H9 (cell line): ENCODE data around the gene INMT. TPM values are rescaled to one million over a fixed set of nuclear protein-coding genes. Genes with fewer than 3 reads are reported as not detected.

Experiments
- DNase-seq: peaks from one replicate; pipeline ENCODE4 v3.0.0-alpha.2; 2017
- H2AFZ ChIP-seq: one replicate; pipeline ENCODE4 v1.6.1; 2013; ENCODE audit warnings: mild to moderate bottlenecking, low read length, control low read depth, moderate library complexity
- H2AK5ac ChIP-seq: 2 replicates; pipeline ENCODE4 v1.6.1; 2013; ENCODE audit warnings: low read length, control low read depth, mixed read lengths; ENCODE audit not compliant: insufficient read length
- H2BK120ac ChIP-seq: one replicate; pipeline ENCODE4 v1.6.1; 2013; ENCODE audit warnings: low read depth, mild to moderate bottlenecking, low read length, control low read depth, inconsistent platforms; ENCODE audit not compliant: poor library complexity, severe bottlenecking
- H2BK12ac ChIP-seq: 2 replicates; pipeline ENCODE4 v1.6.1; 2013; ENCODE audit warnings: low read length, control low read depth, mixed read lengths, low read depth; ENCODE audit not compliant: insufficient read length
- H2BK15ac ChIP-seq: 2 replicates; pipeline ENCODE4 v1.6.1; 2013; ENCODE audit warnings: low read depth, low read length, control low read depth
- H2BK20ac ChIP-seq: one replicate; pipeline ENCODE4 v1.6.1; 2013; ENCODE audit warnings: low read depth, mild to moderate bottlenecking, low read length, control low read depth, inconsistent platforms; ENCODE audit not compliant: poor library complexity, severe bottlenecking
- H2BK5ac ChIP-seq: 2 replicates; pipeline ENCODE4 v1.6.1; 2013; ENCODE audit warnings: low read length, control low read depth, mixed read lengths; ENCODE audit not compliant: insufficient read length
- H3K14ac ChIP-seq: 2 replicates; pipeline ENCODE4 v1.6.1; 2013; ENCODE audit warnings: low read length, control low read depth; ENCODE audit not compliant: insufficient read depth
- H3K18ac ChIP-seq: 2 replicates; pipeline ENCODE4 v1.6.1; 2013; ENCODE audit warnings: low read depth, mild to moderate bottlenecking, mixed read lengths, low read length, control low read depth; ENCODE audit not compliant: insufficient read length
- H3K23ac ChIP-seq: 2 replicates; pipeline ENCODE4 v1.6.1; 2013; ENCODE audit warnings: low read length, control low read depth, mixed read lengths, low read depth; ENCODE audit not compliant: insufficient read length
- H3K23me2 ChIP-seq: 2 replicates; pipeline ENCODE4 v1.6.1; 2013; ENCODE audit warnings: low read depth, mild to moderate bottlenecking, mixed read lengths, low read length, control low read depth; ENCODE audit not compliant: insufficient read length, poor library complexity, severe bottlenecking
- H3K27ac ChIP-seq: 2 replicates; pipeline ENCODE4 v1.5.1; 2013; ENCODE audit warnings: low read length, control low read depth, mixed read lengths, low read depth; ENCODE audit not compliant: insufficient read length
- H3K27me3 ChIP-seq: 2 replicates; pipeline ENCODE4 v1.6.1; 2013; ENCODE audit warnings: low read length, control low read depth, inconsistent platforms; ENCODE audit not compliant: insufficient read depth
- H3K4ac ChIP-seq: 2 replicates; pipeline ENCODE4 v1.6.1; 2013; ENCODE audit warnings: low read depth, mild to moderate bottlenecking, control low read depth, inconsistent platforms, low read length, moderate library complexity
- H3K4me1 ChIP-seq: 2 replicates; pipeline ENCODE4 v1.6.1; 2013; ENCODE audit warnings: low read length, control low read depth, inconsistent platforms; ENCODE audit not compliant: insufficient read depth
- H3K4me2 ChIP-seq: 2 replicates; pipeline ENCODE4 v1.6.1; 2013; ENCODE audit warnings: low read length, control low read depth, mixed read lengths; ENCODE audit not compliant: insufficient read length, insufficient read depth
- H3K56ac ChIP-seq: 2 replicates; pipeline ENCODE4 v1.6.1; 2013; ENCODE audit warnings: low read depth, mild to moderate bottlenecking, mixed read lengths, low read length, control low read depth; ENCODE audit not compliant: insufficient read length
- H3K79me1 ChIP-seq: 2 replicates; pipeline ENCODE4 v1.6.1; 2013; ENCODE audit warnings: low read depth, mild to moderate bottlenecking, moderate library complexity, low read length, control low read depth, inconsistent platforms; ENCODE audit not compliant: insufficient read depth, poor library complexity, severe bottlenecking
- H3K79me2 ChIP-seq: 2 replicates; pipeline ENCODE4 v1.6.1; 2013; ENCODE audit warnings: low read length, control low read depth, inconsistent platforms; ENCODE audit not compliant: insufficient read depth
- H3K9ac ChIP-seq: 2 replicates; pipeline ENCODE4 v1.6.1; 2013; ENCODE audit warnings: low read length, control low read depth, mixed read lengths; ENCODE audit not compliant: insufficient read length; ENCODE audit errors: extremely low read depth
- H3K9me3 ChIP-seq: one replicate; pipeline ENCODE4 v1.6.1; 2013; ENCODE audit warnings: low read depth, low read length, inconsistent platforms; ENCODE audit not compliant: control insufficient read depth
- H3T11ph ChIP-seq: one replicate; pipeline ENCODE4 v1.6.1; 2013; ENCODE audit warnings: mild to moderate bottlenecking, low read length, control low read depth, inconsistent platforms
- H4K20me1 ChIP-seq: one replicate; pipeline ENCODE4 v1.6.1; 2013; ENCODE audit not compliant: control insufficient read depth, insufficient read length, insufficient read depth
- H4K5ac ChIP-seq: 2 replicates; pipeline ENCODE4 v1.6.1; 2013; ENCODE audit warnings: low read depth, mild to moderate bottlenecking, mixed read lengths, low read length, control low read depth; ENCODE audit not compliant: insufficient read length
- H4K8ac ChIP-seq: replicated peaks from 2 replicates; pipeline ENCODE4 v1.6.1; 2013; ENCODE audit warnings: low read length, control low read depth, mixed read lengths, low read depth; ENCODE audit not compliant: insufficient read length
- H4K91ac ChIP-seq: 2 replicates; pipeline ENCODE4 v1.6.1; 2013; ENCODE audit warnings: low read depth, mild to moderate bottlenecking, moderate library complexity, mixed read lengths, low read length, control low read depth; ENCODE audit not compliant: insufficient read length
- H3K27ac Mint-ChIP-seq, 3 experiments: 2 replicates in 2 of 3; 3 replicates in 1 of 3; pipeline ENCODE4 v1.8.0; 2020 to 2021; ENCODE audit warnings: mixed read lengths in 3 of 3, mild to moderate bottlenecking in 1 of 3, moderate library complexity in 1 of 3
- H3K27me3 Mint-ChIP-seq: 2 replicates; pipeline ENCODE4 v1.8.0; 2021; ENCODE audit warnings: low read depth, mild to moderate bottlenecking, moderate library complexity, mixed read lengths
- H3K36me3 Mint-ChIP-seq, 3 experiments: 2 replicates in 2 of 3; 3 replicates in 1 of 3; pipeline ENCODE4 v1.8.0; 2020 to 2021; ENCODE audit warnings: low read depth in 3 of 3, mixed read lengths in 3 of 3; ENCODE audit not compliant: insufficient read depth in 1 of 3
- H3K4me1 Mint-ChIP-seq, 2 experiments: 2 replicates each; pipeline ENCODE4 v1.8.0; 2020; ENCODE audit warnings: mixed read lengths in 2 of 2
- H3K4me3 Mint-ChIP-seq, 2 experiments: 2 replicates in 1 of 2; 3 replicates in 1 of 2; pipeline ENCODE4 v1.8.0; 2020 to 2021; ENCODE audit warnings: mild to moderate bottlenecking in 2 of 2, mixed read lengths in 2 of 2, moderate library complexity in 1 of 2
- H3K9me3 Mint-ChIP-seq, 2 experiments: 2 replicates in 1 of 2; 3 replicates in 1 of 2; pipeline ENCODE4 v1.8.0; 2020; ENCODE audit warnings: mild to moderate bottlenecking in 2 of 2, mixed read lengths in 2 of 2, moderate library complexity in 1 of 2
- WGBS: extraction: QIAGEN DNeasy Blood & Tissue Kit; methylation state at CpG from one replicate; pipeline ENCODE4 v1.1.7; 2013; ENCODE audit warnings: missing lambda C conversion rate, low lambda C conversion rate, mixed read lengths; ENCODE audit not compliant: insufficient read length; ENCODE audit errors: extremely low coverage; 5-methylcytosine and 5-hydroxymethylcytosine counted together
- total RNA-seq: library from RNA; stranded (reverse); gene quantifications from 2 replicates; pipeline ENCODE4 v1.2.1, GENCODE V29; 2021
- TF ChIP-seq, protein P1 (sequence below): fragments of 200-600 bp; sonication (generic); conservative IDR thresholded peaks from 3 replicates; pipeline ENCODE4 v1.8.0; 2021; ENCODE audit warnings: antibody characterized with exemption, mild to moderate bottlenecking

The INMT gene
- total RNA-seq, 1 experiment from 2014 or later: 0.70 TPM

- no peak overlapping the region for H3K4me3 Mint-ChIP-seq
- Histone ChIP-seq H3K18ac (no peak overlapping the region), H3K4ac (no peak overlapping the region), H3K23ac (no peak overlapping the region), H3K4me2 (no peak overlapping the region), H4K91ac (no peak overlapping the region), H4K8ac (no peak overlapping the region), H3K9ac (no peak overlapping the region), H3K27ac (no peak overlapping the region), H3T11ph (no peak overlapping the region), H4K20me1 (no peaks in the 10 kb centered on the region), H2AFZ (no peak overlapping the region), H3K23me2 (no peaks in the 10 kb centered on the region), H3K4me1 (no peaks in the 10 kb centered on the region), H2BK12ac (no peak overlapping the region), H4K5ac (no peak overlapping the region), H3K27me3 (no peaks in the 10 kb centered on the region), H2BK15ac (no peak overlapping the region), H2BK5ac (no peak overlapping the region), H2BK120ac (no peak overlapping the region), H3K79me2 (no peaks in the 10 kb centered on the region), H3K56ac (no peak overlapping the region), H3K14ac (peak overlapping the region; percentile 40; the same call in 1 of the 2 replicates), H2BK20ac (no peak overlapping the region), H2AK5ac (no peak overlapping the region), H3K9me3 (no peaks in the 10 kb centered on the region), H3K79me1 (no peaks in the 10 kb centered on the region)
- no CpG with 5 or more reads among the region's 9 CpGs for WGBS
- TF ChIP-seq, protein P1, sequence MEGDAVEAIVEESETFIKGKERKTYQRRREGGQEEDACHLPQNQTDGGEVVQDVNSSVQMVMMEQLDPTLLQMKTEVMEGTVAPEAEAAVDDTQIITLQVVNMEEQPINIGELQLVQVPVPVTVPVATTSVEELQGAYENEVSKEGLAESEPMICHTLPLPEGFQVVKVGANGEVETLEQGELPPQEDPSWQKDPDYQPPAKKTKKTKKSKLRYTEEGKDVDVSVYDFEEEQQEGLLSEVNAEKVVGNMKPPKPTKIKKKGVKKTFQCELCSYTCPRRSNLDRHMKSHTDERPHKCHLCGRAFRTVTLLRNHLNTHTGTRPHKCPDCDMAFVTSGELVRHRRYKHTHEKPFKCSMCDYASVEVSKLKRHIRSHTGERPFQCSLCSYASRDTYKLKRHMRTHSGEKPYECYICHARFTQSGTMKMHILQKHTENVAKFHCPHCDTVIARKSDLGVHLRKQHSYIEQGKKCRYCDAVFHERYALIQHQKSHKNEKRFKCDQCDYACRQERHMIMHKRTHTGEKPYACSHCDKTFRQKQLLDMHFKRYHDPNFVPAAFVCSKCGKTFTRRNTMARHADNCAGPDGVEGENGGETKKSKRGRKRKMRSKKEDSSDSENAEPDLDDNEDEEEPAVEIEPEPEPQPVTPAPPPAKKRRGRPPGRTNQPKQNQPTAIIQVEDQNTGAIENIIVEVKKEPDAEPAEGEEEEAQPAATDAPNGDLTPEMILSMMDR: no peak
- no peak overlapping the region for H3K27ac Mint-ChIP-seq
- no peak for DNase-seq
- peaks cover 0 to 3% of the 10 kb centered on the region in 2 experiments; a peak in 1 of 4 replicates for H3K4me1 Mint-ChIP-seq
- H3K36me3 Mint-ChIP-seq: peaks cover 10 to 15% (median 12%) of the 10 kb centered on the region in 3 experiments
- H3K9me3 Mint-ChIP-seq: peaks cover 3 to 6% of the 10 kb centered on the region in 2 experiments; a peak in 3 of 5 replicates
- peaks cover 4% of the 10 kb centered on the region for H3K27me3 Mint-ChIP-seq
Measured at GRCh38 chr7:30805081-30805691, 53.3 kb downstream of the INMT start.
